Ascending aorta (tissue), 2 donors: ENCODE data around the gene AOX1. TPM values are rescaled to one million over a fixed set of nuclear protein-coding genes. Genes with fewer than 3 reads are reported as not detected.
"Not testable (repeated sequence)": the region's sequence is repeated elsewhere in the genome, so short reads cannot be mapped to it uniquely, and the experiment has no call there.

Experiments
- DNase-seq, 2 donors: peaks; one replicate each; pipeline ENCODE4 v3.0.0-alpha.2; 2019; ENCODE audit warnings: low spot score in 2 of 2
- H3K27ac ChIP-seq, 2 donors: fragments of 200-600 bp; sonication (generic); one replicate each; pipeline ENCODE4 v1.5.1; 2016 to 2017; ENCODE audit warnings: mild to moderate bottlenecking in 1 of 2
- H3K27me3 ChIP-seq: fragments of 200-600 bp; sonication (generic); one replicate; pipeline ENCODE4 v1.5.1; 2017
- H3K36me3 ChIP-seq, 2 donors: fragments of 200-600 bp; sonication (generic); one replicate each; pipeline ENCODE4 v1.5.1; 2016
- H3K4me1 ChIP-seq, 2 donors: fragments of 200-600 bp; sonication (generic); one replicate each; pipeline ENCODE4 v1.5.1; 2016 to 2017; ENCODE audit warnings: mild to moderate bottlenecking in 1 of 2
- H3K4me3 ChIP-seq, 2 donors: fragments of 200-600 bp; sonication (generic); one replicate each; pipeline ENCODE4 v1.5.1; 2016 to 2017; ENCODE audit warnings: mild to moderate bottlenecking in 1 of 2
- H3K9me3 ChIP-seq, 2 donors: fragments of 200-600 bp; sonication (generic); one replicate each; pipeline ENCODE4 v1.5.1; 2016
- intact Hi-C: fragments of 100-400 bp; cut with DNase I; formaldehyde crosslinking; loops from one replicate; pipeline ENCODE4 v1.15.1; 2023
- total RNA-seq: library from RNA; depleted of rRNA; stranded (reverse); fragments of >200 nt; gene quantifications from one replicate; pipeline ENCODE4 v1.1.0, GENCODE V29; 2016
- TF ChIP-seq, protein P1 (sequence below), 3 experiments: fragments of 200-600 bp in 2 of 3; fragments of 450-650 bp in 1 of 3; sonication (generic) in 2 of 3; IDR thresholded peaks; one replicate each; pipeline ENCODE4 v1.5.1; 2016 to 2019; ENCODE audit warnings: antibody characterized with exemption in 3 of 3, mild to moderate bottlenecking in 1 of 3, moderate library complexity in 1 of 3

Gene AOX1
- total RNA-seq, 1 donor from 2014 or later, result 59.2 TPM

DNA sequence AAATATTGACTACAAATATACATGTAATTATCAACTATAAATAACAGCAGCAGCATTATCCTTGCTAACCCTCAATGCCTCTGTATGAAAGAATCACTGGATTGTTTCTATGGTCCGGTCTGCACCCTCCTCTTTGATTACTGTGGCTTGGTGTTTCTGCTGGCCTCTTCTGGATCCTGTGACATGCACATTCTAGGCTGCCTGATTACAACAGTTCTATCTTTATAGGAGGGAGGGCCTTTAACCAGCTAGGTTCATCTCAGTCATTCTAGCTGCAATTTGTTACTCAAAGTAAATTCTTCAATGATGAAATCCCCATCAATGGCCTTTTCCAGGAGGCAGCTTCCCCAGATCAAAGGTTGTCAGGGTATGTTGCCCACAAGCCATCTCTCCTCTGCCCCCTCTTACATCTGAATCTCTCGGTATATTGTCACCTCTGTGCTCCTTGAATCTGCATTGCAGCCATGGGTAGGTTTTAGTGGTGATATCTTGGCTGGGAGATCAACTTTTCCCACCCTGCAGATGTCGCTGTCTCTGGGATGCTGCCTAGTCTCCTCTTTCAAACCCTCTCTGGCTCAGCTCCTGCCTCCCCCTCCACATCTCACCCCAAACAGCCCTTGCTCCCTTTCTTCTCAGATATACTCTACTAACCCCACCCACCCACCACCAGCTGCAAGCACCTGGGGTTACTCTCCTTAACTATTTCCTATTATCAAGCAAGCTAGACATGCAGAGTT, 119.7 kb downstream of the AOX1 start:
- Histone ChIP-seq H3K27me3 (no peaks in the 10 kb centered on the region), H3K9me3 (no peaks in the 10 kb centered on the region), H3K27ac (no peak overlapping the region), H3K36me3 (no peaks in the 10 kb centered on the region), H3K4me1 (no peaks in the 10 kb centered on the region), H3K4me3 (no peak overlapping the region)
- no peak for DNase-seq
- TF ChIP-seq, protein P1, sequence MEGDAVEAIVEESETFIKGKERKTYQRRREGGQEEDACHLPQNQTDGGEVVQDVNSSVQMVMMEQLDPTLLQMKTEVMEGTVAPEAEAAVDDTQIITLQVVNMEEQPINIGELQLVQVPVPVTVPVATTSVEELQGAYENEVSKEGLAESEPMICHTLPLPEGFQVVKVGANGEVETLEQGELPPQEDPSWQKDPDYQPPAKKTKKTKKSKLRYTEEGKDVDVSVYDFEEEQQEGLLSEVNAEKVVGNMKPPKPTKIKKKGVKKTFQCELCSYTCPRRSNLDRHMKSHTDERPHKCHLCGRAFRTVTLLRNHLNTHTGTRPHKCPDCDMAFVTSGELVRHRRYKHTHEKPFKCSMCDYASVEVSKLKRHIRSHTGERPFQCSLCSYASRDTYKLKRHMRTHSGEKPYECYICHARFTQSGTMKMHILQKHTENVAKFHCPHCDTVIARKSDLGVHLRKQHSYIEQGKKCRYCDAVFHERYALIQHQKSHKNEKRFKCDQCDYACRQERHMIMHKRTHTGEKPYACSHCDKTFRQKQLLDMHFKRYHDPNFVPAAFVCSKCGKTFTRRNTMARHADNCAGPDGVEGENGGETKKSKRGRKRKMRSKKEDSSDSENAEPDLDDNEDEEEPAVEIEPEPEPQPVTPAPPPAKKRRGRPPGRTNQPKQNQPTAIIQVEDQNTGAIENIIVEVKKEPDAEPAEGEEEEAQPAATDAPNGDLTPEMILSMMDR (IDR thresholded peaks at IDR 0.05), result no peak
- intact Hi-C loops, result loop anchor here (10.0 kb wide), 2 partner anchors 91 to 731 kb away; no protein-coding TSS in a partner anchor

DNA sequence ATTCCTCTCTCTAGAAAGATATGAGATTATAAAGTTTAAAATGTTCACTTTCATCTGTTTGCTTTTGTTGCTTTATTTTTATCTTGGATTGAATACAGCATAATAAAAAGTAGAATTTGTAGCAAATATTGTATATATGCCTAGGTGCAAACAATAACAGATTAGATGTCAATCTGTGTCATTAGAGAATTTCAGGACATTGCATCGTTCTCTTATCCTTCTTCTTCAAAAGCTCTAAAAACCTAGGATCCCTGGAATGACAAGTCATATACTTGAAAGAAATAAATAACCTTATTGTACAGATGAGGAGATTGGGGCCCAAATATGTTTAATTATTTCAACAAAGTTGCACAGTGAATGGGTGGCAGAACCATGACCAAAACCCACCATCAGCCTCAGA, 123.1 kb downstream of the AOX1 start:
- TF ChIP-seq, protein P1 (IDR thresholded peaks at IDR 0.05), result no peak
- intact Hi-C loops, result loop anchor here (10.0 kb wide), 2 partner anchors 94 to 734 kb away; no protein-coding TSS in a partner anchor
- DNase-seq, result no peak
- peaks cover 3% of the 10 kb centered on the region in 2 donors for H3K4me1 ChIP-seq
- no peaks in the 10 kb centered on the region for H3K36me3 ChIP-seq
- H3K27me3 ChIP-seq, result no peaks in the 10 kb centered on the region
- H3K9me3 ChIP-seq, result no peaks in the 10 kb centered on the region
- H3K27ac ChIP-seq, result no peak overlapping the region
- H3K4me3 ChIP-seq, result no peak overlapping the region

DNA sequence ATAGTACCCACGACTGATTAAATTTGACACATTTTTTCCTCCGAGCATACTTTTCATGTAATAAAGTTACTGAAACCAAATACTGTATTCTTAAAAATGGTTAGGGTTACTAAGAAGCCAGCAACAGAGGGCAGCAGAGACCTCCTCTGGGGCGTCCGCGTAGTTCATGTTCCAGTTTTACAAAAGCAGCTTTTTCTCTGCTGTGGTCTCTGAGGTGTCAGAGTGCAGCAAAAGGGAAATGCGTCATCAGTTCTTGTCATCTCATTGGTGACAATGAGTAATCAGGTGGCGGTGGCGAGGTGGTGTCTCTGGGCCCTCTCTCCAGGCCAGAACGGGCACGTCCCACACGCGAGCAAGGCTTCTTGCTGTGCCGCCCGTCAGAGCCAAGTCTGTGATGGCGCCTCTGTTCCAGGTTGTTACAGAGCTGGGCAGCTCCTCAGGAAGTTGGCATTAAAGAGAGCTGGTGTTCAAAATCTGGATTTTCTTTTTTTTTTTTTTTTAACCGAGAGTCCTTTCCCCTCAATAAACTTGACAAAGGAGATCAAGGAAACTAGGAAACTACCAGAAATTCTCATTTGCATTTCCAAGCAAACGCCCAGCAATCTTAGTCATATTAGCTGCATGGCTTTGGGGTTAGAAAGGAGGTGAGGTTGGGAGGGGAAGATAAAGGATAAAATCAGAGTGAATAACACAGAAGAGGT, 127.3 kb downstream of the AOX1 start:
- peaks cover 3% of the 10 kb centered on the region in 2 donors for H3K4me1 ChIP-seq
- TF ChIP-seq, protein P1 (IDR thresholded peaks at IDR 0.05), result peak; percentile 74 to 90 (median 82)
- H3K4me3 ChIP-seq, result peak overlapping the region; percentile 37 to 48
- H3K9me3 ChIP-seq, result no peaks in the 10 kb centered on the region
- peak; percentile 81 to 95 for DNase-seq
- no peaks in the 10 kb centered on the region for H3K36me3 ChIP-seq
- H3K27ac ChIP-seq, result peak overlapping the region; percentile 70 to 85
- no peaks in the 10 kb centered on the region for H3K27me3 ChIP-seq
- intact Hi-C loops, result loop anchor here (1.0 to 2.0 kb wide), 4 partner anchors 22 to 176 kb away; partner anchors contain the start of genes CLK1, NIF3L1 and PPIL3

DNA sequence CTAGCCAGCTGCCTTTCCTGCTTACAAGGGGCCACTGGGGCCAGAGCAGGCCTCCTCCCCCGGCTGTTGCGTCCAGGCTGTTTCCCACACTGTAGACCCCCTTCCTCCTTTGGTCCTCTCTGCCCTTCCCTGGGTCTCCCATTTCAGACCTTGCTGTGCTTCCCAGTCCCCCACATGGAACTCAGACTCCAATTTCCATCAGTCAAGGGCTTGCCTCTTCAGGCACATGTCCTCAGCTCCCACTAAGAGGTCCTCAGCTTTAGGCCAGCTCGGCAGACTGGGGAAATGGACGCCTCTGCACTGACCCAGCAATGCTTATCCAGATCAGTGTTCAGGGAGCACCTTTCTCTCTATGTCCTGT, 127.9 kb downstream of the AOX1 start:
- H3K27me3 ChIP-seq, result no peaks in the 10 kb centered on the region
- H3K4me1 ChIP-seq, result peaks cover 3% of the 10 kb centered on the region in 2 donors
- TF ChIP-seq, protein P1 (IDR thresholded peaks at IDR 0.05), result no peak
- H3K36me3 ChIP-seq, result no peaks in the 10 kb centered on the region
- no peak overlapping the region for H3K4me3 ChIP-seq
- H3K27ac ChIP-seq, result peak overlapping the region; percentile 70 to 85
- DNase-seq, result no peak
- intact Hi-C loops, result loop anchor here (1.0 to 2.0 kb wide), 4 partner anchors 22 to 175 kb away; partner anchors contain the start of genes CLK1, NIF3L1 and PPIL3
- no peaks in the 10 kb centered on the region for H3K9me3 ChIP-seq

DNA sequence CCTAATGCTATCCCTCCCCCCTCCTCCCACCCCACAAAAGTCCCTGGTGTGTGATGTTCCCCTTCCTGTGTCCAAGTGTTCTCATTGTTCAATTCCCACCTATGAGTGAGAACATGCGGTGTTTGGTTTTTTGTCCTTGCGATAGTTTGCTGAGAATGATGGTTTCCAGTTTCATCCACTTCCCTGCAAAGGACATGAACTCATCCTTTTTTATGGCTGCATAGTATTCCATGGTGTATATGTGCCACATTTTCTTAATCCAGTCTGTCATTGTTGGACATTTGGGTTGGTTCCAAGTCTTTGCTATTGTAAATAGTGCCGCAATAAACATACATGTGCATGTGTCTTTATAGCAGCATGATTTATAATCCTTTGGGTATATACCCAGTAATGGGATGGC, 129.2 kb downstream of the AOX1 start:
- H3K36me3 ChIP-seq, H3K27me3 ChIP-seq, H3K4me3 ChIP-seq, intact Hi-C loops, DNase-seq, H3K4me1 ChIP-seq, H3K27ac ChIP-seq, H3K9me3 ChIP-seq: not testable (repeated sequence)

DNA sequence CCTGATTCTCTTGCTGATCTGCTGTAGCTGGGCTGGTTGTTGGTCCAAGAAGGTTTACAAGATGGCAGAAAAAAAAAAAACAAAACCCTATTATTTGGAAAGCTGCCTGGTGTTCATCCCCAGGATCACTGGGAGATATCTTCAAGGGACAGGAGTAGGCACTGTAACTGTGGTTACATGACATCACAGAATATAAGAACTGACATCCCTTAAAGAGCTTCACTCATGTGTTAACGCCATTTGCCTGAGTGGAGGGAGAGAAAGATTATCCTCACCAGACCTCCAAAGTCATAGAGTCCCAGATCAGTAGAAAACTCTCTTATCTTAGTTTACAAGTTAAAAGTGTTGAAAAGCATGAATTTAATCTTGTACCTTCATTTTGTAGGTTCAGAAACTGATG, 130.6 kb downstream of the AOX1 start:
- Histone ChIP-seq H3K27ac (no peak overlapping the region), H3K9me3 (no peaks in the 10 kb centered on the region), H3K4me3 (no peak overlapping the region), H3K4me1 (peaks cover 3% of the 10 kb centered on the region in 2 donors), H3K27me3 (no peaks in the 10 kb centered on the region), H3K36me3 (no peaks in the 10 kb centered on the region)
- no peak for DNase-seq
- TF ChIP-seq, protein P1 (IDR thresholded peaks at IDR 0.05), result no peak
- intact Hi-C loops, result no loop called here
